HEK293 (cell line): ENCODE data around the gene TCF12.
A peak's percentile ranks its signal among the peaks of the same experiment; 100 is the strongest.

Experiments used
- CTCF ChIA-PET: fragments of 350-600 bp; formaldehyde crosslinking; extraction: SDS; loops from one replicate; lab custom pipeline; 2021; ENCODE audit warnings: antibody characterized with exemption; lab: Yijun Ruan, JAX
- POLR2A ChIA-PET: fragments of 300-600 bp; formaldehyde crosslinking; extraction: SDS; loops from one replicate; lab custom pipeline; 2020; ENCODE audit warnings: antibody characterized with exemption, inconsistent platforms; lab: Yijun Ruan, JAX
- H3K27ac ChIP-seq: fragments of 200-500 bp; sonication (Bioruptor generic); 2 replicates; pipeline ENCODE4 v1.5.1; 2014; ENCODE audit warnings: low read depth, low read length, control low read depth, inconsistent platforms; ENCODE audit errors: extremely low read depth
- H3K36me3 ChIP-seq, 2 experiments: fragments of 200-500 bp in 1 of 2; sonication (Bioruptor generic) in 1 of 2; 1 replicate in 1 of 2; 2 replicates in 1 of 2; pipeline ENCODE4 v1.5.1; 2014 to 2017; ENCODE audit warnings: inconsistent platforms in 2 of 2, low read length in 2 of 2; ENCODE audit not compliant: control insufficient read depth in 2 of 2, insufficient read depth in 1 of 2
- H3K4me1 ChIP-seq: fragments of 200-500 bp; sonication (Bioruptor generic); 2 replicates; pipeline ENCODE4 v1.5.1; 2014; ENCODE audit warnings: mild to moderate bottlenecking, low read length, inconsistent platforms; ENCODE audit not compliant: control insufficient read depth, insufficient read depth
- H3K4me3 ChIP-seq: 2 replicates; pipeline ENCODE4 v1.5.1; 2011; ENCODE audit warnings: low read depth, mild to moderate bottlenecking, control low read depth, low read length, moderate library complexity
- H3K9me3 ChIP-seq: fragments of 200-500 bp; sonication (Bioruptor generic); 2 replicates; pipeline ENCODE4 v1.5.1; 2014; ENCODE audit warnings: low read depth, low read length, inconsistent platforms; ENCODE audit not compliant: control insufficient read depth, insufficient read depth
- BCL11B ChIP-seq: fragments of 450-650 bp; formaldehyde crosslinking; IDR thresholded peaks from 2 replicates; pipeline ENCODE4 v1.5.1; 2016; ENCODE audit warnings: low read depth, missing biosample characterization, missing genetic modification characterization
- MEIS1 ChIP-seq: sonication (generic); formaldehyde crosslinking; IDR thresholded peaks from 2 replicates; pipeline ENCODE4 v1.8.1; 2022; ENCODE audit warnings: missing genetic modification reagents, mild to moderate bottlenecking, borderline replicate concordance
- OSR2 ChIP-seq: fragments of 450-650 bp; formaldehyde crosslinking; IDR thresholded peaks from 2 replicates; pipeline ENCODE4 v1.5.1; 2016; ENCODE audit warnings: missing biosample characterization, missing genetic modification characterization
- TSHZ1 ChIP-seq: fragments of 450-650 bp; formaldehyde crosslinking; IDR thresholded peaks from 2 replicates; pipeline ENCODE4 v1.5.1; 2016; ENCODE audit warnings: missing biosample characterization, missing genetic modification characterization, borderline replicate concordance
- YY2 ChIP-seq: fragments of 450-650 bp; formaldehyde crosslinking; IDR thresholded peaks from 2 replicates; pipeline ENCODE4 v1.5.1; 2016; ENCODE audit warnings: missing biosample characterization, missing genetic modification characterization
- ZBTB10 ChIP-seq: fragments of 450-650 bp; formaldehyde crosslinking; IDR thresholded peaks from 2 replicates; pipeline ENCODE4 v1.5.1; 2016; ENCODE audit warnings: missing biosample characterization, missing genetic modification characterization
- ZBTB11 ChIP-seq: fragments of 450-650 bp; formaldehyde crosslinking; conservative IDR thresholded peaks from 2 replicates; pipeline ENCODE4 v1.5.1; 2016; ENCODE audit warnings: low read depth, missing biosample characterization, missing genetic modification characterization
- ZBTB17 ChIP-seq: fragments of 450-650 bp; formaldehyde crosslinking; IDR thresholded peaks from 2 replicates; pipeline ENCODE4 v1.5.1; 2016; ENCODE audit warnings: missing biosample characterization, missing genetic modification characterization
- ZBTB44 ChIP-seq: fragments of 450-650 bp; IDR thresholded peaks from 2 replicates; pipeline ENCODE4 v1.5.1; 2018; ENCODE audit warnings: missing biosample characterization, mild to moderate bottlenecking, missing genetic modification characterization
- ZIC2 ChIP-seq: fragments of 450-650 bp; formaldehyde crosslinking; IDR thresholded peaks from 2 replicates; pipeline ENCODE4 v1.5.1; 2016; ENCODE audit warnings: missing biosample characterization, missing genetic modification characterization
- ZNF223 ChIP-seq: fragments of 450-650 bp; formaldehyde crosslinking; IDR thresholded peaks from 2 replicates; pipeline ENCODE4 v1.5.1; 2016; ENCODE audit warnings: missing biosample characterization, missing genetic modification characterization
- ZNF24 ChIP-seq: fragments of 450-650 bp; formaldehyde crosslinking; IDR thresholded peaks from 2 replicates; pipeline ENCODE4 v1.5.1; 2016; ENCODE audit warnings: missing biosample characterization, missing genetic modification characterization
- ZNF274 ChIP-seq, 2 experiments: fragments of 200-500 bp in 1 of 2; fragments of 450-650 bp in 1 of 2; sonication (Bioruptor generic) in 1 of 2; formaldehyde crosslinking in 1 of 2; IDR thresholded peaks; 2 replicates each; pipeline versions ENCODE4 v1.5.1 to v1.6.1; 2014 to 2016; ENCODE audit warnings: borderline replicate concordance in 1 of 2, inconsistent platforms in 1 of 2, low read length in 1 of 2, missing biosample characterization in 1 of 2, missing genetic modification characterization in 1 of 2
- ZNF335 ChIP-seq: fragments of 450-650 bp; formaldehyde crosslinking; conservative IDR thresholded peaks from 2 replicates; pipeline ENCODE4 v1.5.1; 2016; ENCODE audit warnings: missing biosample characterization, missing genetic modification characterization
- ZNF404 ChIP-seq: fragments of 450-650 bp; formaldehyde crosslinking; IDR thresholded peaks from 2 replicates; pipeline ENCODE4 v1.5.1; 2017; ENCODE audit warnings: missing biosample characterization, missing genetic modification characterization
- ZNF423 ChIP-seq: fragments of 450-650 bp; formaldehyde crosslinking; IDR thresholded peaks from 2 replicates; pipeline ENCODE4 v1.5.1; 2016; ENCODE audit warnings: missing biosample characterization, missing genetic modification characterization
- ZNF660 ChIP-seq: fragments of 450-650 bp; IDR thresholded peaks from 2 replicates; pipeline ENCODE4 v1.5.1; 2018; ENCODE audit warnings: missing biosample characterization, mild to moderate bottlenecking, missing genetic modification characterization
- ZNF670 ChIP-seq: fragments of 450-650 bp; formaldehyde crosslinking; IDR thresholded peaks from 2 replicates; pipeline ENCODE4 v1.5.1; 2016; ENCODE audit warnings: missing biosample characterization, missing genetic modification characterization, low read depth
- ZNF701 ChIP-seq: fragments of 450-650 bp; formaldehyde crosslinking; IDR thresholded peaks from 2 replicates; pipeline ENCODE4 v1.5.1; 2016; ENCODE audit warnings: missing biosample characterization, missing genetic modification characterization

The TCF12 gene

GRCh38 chr15:57253082-57253481 lies 334.6 kb downstream of the TCF12 start:
- H3K27ac ChIP-seq, result no peak overlapping the region
- TF ChIP-seq ZNF335 (peak; percentile 34; the same call in 1 of the 2 replicates), ZNF423 (tag by site-specific recombination) (no peak), YY2 (tag by site-specific recombination) (0 out of 2 replicates have a peak, but pooled peaks have one; percentile 20), ZBTB44 (tag by site-specific recombination) (0 out of 2 replicates have a peak, but pooled peaks have one; percentile 18), OSR2 (tag by site-specific recombination) (no peak), ZNF660 (tag by site-specific recombination) (0 out of 2 replicates have a peak, but pooled peaks have one; percentile 11), ZBTB17 (peak; percentile 75), ZIC2 (tag by site-specific recombination) (0 out of 2 replicates have a peak, but pooled peaks have one; percentile 16)
- no peaks in the 10 kb centered on the region for H3K9me3 ChIP-seq
- peaks cover 2% of the 10 kb centered on the region; the same call in 1 of the 2 replicates for H3K4me1 ChIP-seq
- ChIA-PET CTCF (interaction anchor here (0.5 to 1.1 kb wide), 2 partner anchors 24 to 53 kb away, joined by 3 to 4 read pairs; no protein-coding TSS in a partner anchor), POLR2A (no interaction called here)
- no peak overlapping the region for H3K4me3 ChIP-seq
- peaks cover 0 to 11% of the 10 kb centered on the region in 2 experiments; a peak in 1 of 3 replicates for H3K36me3 ChIP-seq

GRCh38 chr15:57253500-57253899 lies 335.1 kb downstream of the TCF12 start:
- H3K36me3 ChIP-seq, result peaks cover 0 to 11% of the 10 kb centered on the region in 2 experiments; a peak in 1 of 3 replicates
- no peak overlapping the region for H3K27ac ChIP-seq
- H3K4me3 ChIP-seq, result no peak overlapping the region
- H3K4me1 ChIP-seq, result peaks cover 2% of the 10 kb centered on the region; the same call in 1 of the 2 replicates
- TF ChIP-seq ZNF404 (tag by site-specific recombination) (no peak), ZNF670 (no peak), ZBTB11 (tag by site-specific recombination) (no peak), ZNF274 (IDR thresholded peaks at IDR 0.05; ENCODE audit: low read length) (no peak), ZNF274 (tag by site-specific recombination; IDR thresholded peaks at IDR 0.05; ENCODE audit: borderline replicate concordance) (no peak), MEIS1 (CRISPR knock-in tag) (no peak), ZNF701 (tag by site-specific recombination) (no peak), ZNF24 (no peak), BCL11B (tag by site-specific recombination) (no peak), ZBTB10 (tag by site-specific recombination) (no peak), TSHZ1 (no peak), ZNF223 (tag by site-specific recombination) (no peak)
- ChIA-PET POLR2A (no interaction called here), CTCF (interaction anchor here (1.1 kb wide), 1 partner anchor 53 kb away, joined by 3 read pairs; no protein-coding TSS in a partner anchor)
- H3K9me3 ChIP-seq, result no peaks in the 10 kb centered on the region
